HG02870 (cell line): ENCODE results near the gene FAM90A26.
"Not testable (repeated sequence)": the region's sequence is repeated elsewhere in the genome, so short reads cannot be mapped to it uniquely, and the experiment has no call there.

Source experiments
- ATAC-seq: cut with Tn5 transposase; IDR thresholded peaks from one replicate; pipeline ENCODE4 v1.9.1; 2021; ENCODE audit warnings: mild to moderate bottlenecking, moderate library complexity; ENCODE audit not compliant: unreplicated experiment

FAM90A26 gene

GRCh38 chr4:9169791-9170459, at the start of gene FAM90A26:
Gene FAM90A26 (plus strand): TSS chr4:9170409. CDS start chr4:9173173, 2,764 bp downstream.
- ATAC-seq, result not testable (repeated sequence)

GRCh38 chr4:9122711-9123110, 47.5 kb upstream of the FAM90A26 start:
- not testable (repeated sequence) for ATAC-seq

- not testable (repeated sequence) for ATAC-seq
Observed at GRCh38 chr4:9123572-9124007, 46.6 kb upstream of the FAM90A26 start.

- ATAC-seq, result not testable (repeated sequence)
Observed at GRCh38 chr4:9125601-9126161, 44.5 kb upstream of the FAM90A26 start.

GRCh38 chr4:9131420-9131819, 38.8 kb upstream of the FAM90A26 start:
- not testable (repeated sequence) for ATAC-seq

- not testable (repeated sequence) for ATAC-seq
Observed at GRCh38 chr4:9132849-9133248, 37.4 kb upstream of the FAM90A26 start.

GRCh38 chr4:9134011-9134410, 36.2 kb upstream of the FAM90A26 start:
- not testable (repeated sequence) for ATAC-seq

GRCh38 chr4:9134556-9134955, 35.7 kb upstream of the FAM90A26 start:
- not testable (repeated sequence) for ATAC-seq

- ATAC-seq, result not testable (repeated sequence)
Observed at GRCh38 chr4:9141050-9141449, 29.2 kb upstream of the FAM90A26 start.

GRCh38 chr4:9142786-9143185, 27.4 kb upstream of the FAM90A26 start:
- ATAC-seq, result not testable (repeated sequence)

- ATAC-seq, result no peak
Observed at GRCh38 chr4:9143421-9144080, 26.7 kb upstream of the FAM90A26 start.

- no peak for ATAC-seq
Observed at GRCh38 chr4:9146967-9147366, 23.2 kb upstream of the FAM90A26 start.

- not testable (repeated sequence) for ATAC-seq
Observed at GRCh38 chr4:9147368-9147767, 22.8 kb upstream of the FAM90A26 start.

- not testable (repeated sequence) for ATAC-seq
Observed at GRCh38 chr4:9148611-9149409, 21.4 kb upstream of the FAM90A26 start.

- ATAC-seq, result not testable (repeated sequence)
Observed at GRCh38 chr4:9151809-9152179, 18.4 kb upstream of the FAM90A26 start.

GRCh38 chr4:9152180-9153007, 17.8 kb upstream of the FAM90A26 start:
- ATAC-seq, result not testable (repeated sequence)

- not testable (repeated sequence) for ATAC-seq
Observed at GRCh38 chr4:9153008-9153570, 17.1 kb upstream of the FAM90A26 start.

GRCh38 chr4:9153571-9154157, 16.5 kb upstream of the FAM90A26 start:
- ATAC-seq, result not testable (repeated sequence)

GRCh38 chr4:9155101-9155886, 14.9 kb upstream of the FAM90A26 start:
- ATAC-seq, result not testable (repeated sequence)
